Urinary bladder (tissue), 4 donors: ENCODE data around the gene ABCF2. TPM values are rescaled to one million over a fixed set of nuclear protein-coding genes. Genes with fewer than 3 reads are reported as not detected.

Experiments used
- DNase-seq: peaks from one replicate; pipeline ENCODE4 v3.0.0-alpha.2; 2015; ENCODE audit errors: extremely low spot score
- H3K27ac ChIP-seq: one replicate; pipeline ENCODE4 v1.5.1; 2013; ENCODE audit warnings: low read depth, mild to moderate bottlenecking, moderate library complexity
- H3K36me3 ChIP-seq: one replicate; pipeline ENCODE4 v1.6.1; 2013; ENCODE audit warnings: mild to moderate bottlenecking, moderate library complexity; ENCODE audit not compliant: insufficient read depth
- H3K4me1 ChIP-seq: one replicate; pipeline ENCODE4 v1.6.1; 2013; ENCODE audit warnings: mild to moderate bottlenecking, moderate library complexity; ENCODE audit not compliant: insufficient read depth
- H3K4me3 ChIP-seq: one replicate; pipeline ENCODE4 v1.5.1; 2013; ENCODE audit warnings: low read depth, low read length
- WGBS: extraction: QIAGEN DNeasy Blood & Tissue Kit; methylation state at CpG from one replicate; pipeline ENCODE4 v1.1.7; 2013; 5-methylcytosine and 5-hydroxymethylcytosine counted together
- polyA plus RNA-seq: library from polyadenylated mRNA; stranded (reverse); fragments of 200-250 nt; gene quantifications from one replicate; pipeline ENCODE4 v1.2.3, GENCODE V29; 2013
- total RNA-seq: library from RNA; depleted of rRNA; stranded (reverse); fragments of >200 nt; gene quantifications from one replicate; pipeline ENCODE4 v1.2.3, GENCODE V29; 2014
- donor health status: healthy with polysubstance abuse.
- donor health status: healthy.

The ABCF2 gene
- total and polyA plus RNA-seq, 2 donors, result 14.1 to 29.6 TPM

GRCh38 chr7:151242159-151243044 lies 15.4 kb upstream of the ABCF2 start:
- Histone ChIP-seq H3K36me3 (no peaks in the 10 kb centered on the region), H3K27ac (no peak overlapping the region), H3K4me3 (no peak overlapping the region), H3K4me1 (no peaks in the 10 kb centered on the region)
- WGBS, result 66% methylated on average over 20 of the region's 20 CpGs
- no peak for DNase-seq

GRCh38 chr7:151241755-151242096 lies 14.7 kb upstream of the ABCF2 start:
- H3K36me3 ChIP-seq, result no peaks in the 10 kb centered on the region
- no peak overlapping the region for H3K4me3 ChIP-seq
- H3K4me1 ChIP-seq, result no peaks in the 10 kb centered on the region
- H3K27ac ChIP-seq, result no peak overlapping the region
- 91% methylated on average over 9 of the region's 9 CpGs for WGBS
- DNase-seq, result no peak

DNA sequence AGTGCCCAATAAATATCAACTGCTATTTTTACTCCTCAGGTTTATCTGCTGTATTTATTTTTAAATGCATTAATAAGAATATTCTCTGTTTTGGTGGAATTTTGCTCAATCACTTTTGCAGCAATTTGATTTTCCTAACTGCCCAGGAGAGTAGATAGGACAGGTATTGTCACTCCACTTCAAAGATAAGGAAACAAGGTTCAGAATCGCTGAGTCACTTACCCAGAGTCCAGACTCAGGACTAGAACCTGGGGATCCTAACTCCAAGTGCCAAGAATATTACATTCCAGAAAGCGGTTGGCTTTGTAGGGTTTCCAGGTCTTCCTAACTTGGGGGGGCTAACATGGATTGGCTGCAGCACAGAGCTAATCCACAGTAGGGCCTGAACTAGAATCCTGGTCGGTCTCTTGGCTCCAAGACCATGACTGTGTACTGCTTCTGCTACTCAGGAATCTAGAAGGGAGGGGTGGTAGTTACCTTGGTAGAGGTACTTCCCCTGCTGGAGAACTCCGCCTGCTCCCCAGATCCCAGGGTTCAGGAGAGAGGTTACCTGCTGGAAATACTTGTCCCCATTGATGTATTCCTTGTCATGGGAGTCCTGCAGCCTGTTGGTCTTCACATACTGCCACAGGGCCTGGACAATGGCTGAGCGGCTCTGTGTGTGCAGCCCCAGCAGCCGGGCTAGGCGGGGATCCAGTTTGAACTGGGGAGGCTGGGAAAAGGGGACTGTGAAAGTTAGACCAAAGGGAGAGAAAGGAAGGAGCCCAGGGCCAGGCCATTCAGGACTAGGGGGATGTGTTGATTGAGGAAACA lies 14.1 kb upstream of the ABCF2 start:
- H3K36me3 ChIP-seq, result no peaks in the 10 kb centered on the region
- H3K27ac ChIP-seq, result no peak overlapping the region
- WGBS, result 86% methylated on average over 7 of the region's 7 CpGs
- H3K4me1 ChIP-seq, result no peaks in the 10 kb centered on the region
- no peak overlapping the region for H3K4me3 ChIP-seq
- DNase-seq, result no peak

- no peaks in the 10 kb centered on the region for H3K36me3 ChIP-seq
- 73% methylated on average over 4 of the region's 4 CpGs for WGBS
- no peak for DNase-seq
- no peaks in the 10 kb centered on the region for H3K4me1 ChIP-seq
- H3K27ac ChIP-seq, result no peak overlapping the region
- no peak overlapping the region for H3K4me3 ChIP-seq
These were observed 13.5 kb upstream of the ABCF2 start for GRCh38 chr7:151240536-151240935.

- DNase-seq, result no peak
- 49% methylated on average over 11 of the region's 11 CpGs for WGBS
- no peaks in the 10 kb centered on the region for H3K36me3 ChIP-seq
- no peak overlapping the region for H3K27ac ChIP-seq
- no peaks in the 10 kb centered on the region for H3K4me1 ChIP-seq
- H3K4me3 ChIP-seq, result no peak overlapping the region
These were observed 12.9 kb upstream of the ABCF2 start for GRCh38 chr7:151239837-151240459.

DNA sequence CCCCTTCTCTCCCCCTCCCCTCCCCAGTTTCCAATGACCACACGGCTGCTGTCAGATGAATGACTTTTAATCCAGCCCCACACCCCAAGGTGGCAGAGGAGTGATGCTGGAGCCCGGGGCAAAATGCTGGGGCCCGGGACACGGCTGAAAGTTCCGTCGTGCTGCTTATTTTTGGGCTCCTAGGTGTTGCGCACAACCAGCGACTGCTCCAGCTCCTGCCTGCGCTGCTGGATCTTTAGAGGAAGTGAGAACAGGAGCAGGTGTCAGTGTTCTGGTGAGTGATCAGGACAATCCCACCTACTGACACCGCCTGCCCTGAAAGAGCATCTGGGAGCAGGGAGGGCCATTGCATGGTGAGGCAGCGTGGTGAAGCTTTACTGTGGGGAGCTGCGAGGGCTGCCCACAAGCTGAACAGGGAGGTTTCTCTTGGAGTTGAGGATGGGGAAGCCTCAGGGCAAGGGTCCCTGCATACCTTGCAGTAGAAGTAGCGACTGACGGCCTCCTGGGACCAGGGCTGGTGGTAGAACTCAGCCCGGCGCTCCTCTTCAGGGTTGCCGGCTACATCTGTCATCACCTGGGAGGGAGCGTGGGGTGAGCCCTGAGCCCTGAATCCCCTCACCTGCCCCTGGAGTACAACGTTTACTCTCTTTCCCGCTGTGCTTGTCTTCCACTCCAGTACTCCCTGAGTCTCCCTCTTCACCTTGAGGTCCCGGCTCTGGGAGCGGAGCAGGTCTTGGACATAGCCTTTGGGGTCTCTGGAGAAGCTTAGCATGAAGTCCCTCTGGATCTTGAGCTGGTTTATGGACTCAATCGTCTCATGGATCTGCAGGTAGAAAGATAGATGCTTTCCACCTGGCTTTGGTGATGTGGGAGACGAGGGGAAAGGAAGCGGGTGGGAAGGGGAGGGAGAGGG lies 12.2 kb upstream of the ABCF2 start:
- no peak for DNase-seq
- Histone ChIP-seq H3K4me1 (no peaks in the 10 kb centered on the region), H3K4me3 (no peak overlapping the region), H3K36me3 (no peaks in the 10 kb centered on the region), H3K27ac (no peak overlapping the region)
- 84% methylated on average over 25 of the region's 25 CpGs for WGBS

GRCh38 chr7:151238190-151238810 lies 11.3 kb upstream of the ABCF2 start:
- no peaks in the 10 kb centered on the region for H3K36me3 ChIP-seq
- no peaks in the 10 kb centered on the region for H3K4me1 ChIP-seq
- 72% methylated on average over 17 of the region's 17 CpGs for WGBS
- DNase-seq, result no peak
- H3K4me3 ChIP-seq, result no peak overlapping the region
- no peak overlapping the region for H3K27ac ChIP-seq

DNA sequence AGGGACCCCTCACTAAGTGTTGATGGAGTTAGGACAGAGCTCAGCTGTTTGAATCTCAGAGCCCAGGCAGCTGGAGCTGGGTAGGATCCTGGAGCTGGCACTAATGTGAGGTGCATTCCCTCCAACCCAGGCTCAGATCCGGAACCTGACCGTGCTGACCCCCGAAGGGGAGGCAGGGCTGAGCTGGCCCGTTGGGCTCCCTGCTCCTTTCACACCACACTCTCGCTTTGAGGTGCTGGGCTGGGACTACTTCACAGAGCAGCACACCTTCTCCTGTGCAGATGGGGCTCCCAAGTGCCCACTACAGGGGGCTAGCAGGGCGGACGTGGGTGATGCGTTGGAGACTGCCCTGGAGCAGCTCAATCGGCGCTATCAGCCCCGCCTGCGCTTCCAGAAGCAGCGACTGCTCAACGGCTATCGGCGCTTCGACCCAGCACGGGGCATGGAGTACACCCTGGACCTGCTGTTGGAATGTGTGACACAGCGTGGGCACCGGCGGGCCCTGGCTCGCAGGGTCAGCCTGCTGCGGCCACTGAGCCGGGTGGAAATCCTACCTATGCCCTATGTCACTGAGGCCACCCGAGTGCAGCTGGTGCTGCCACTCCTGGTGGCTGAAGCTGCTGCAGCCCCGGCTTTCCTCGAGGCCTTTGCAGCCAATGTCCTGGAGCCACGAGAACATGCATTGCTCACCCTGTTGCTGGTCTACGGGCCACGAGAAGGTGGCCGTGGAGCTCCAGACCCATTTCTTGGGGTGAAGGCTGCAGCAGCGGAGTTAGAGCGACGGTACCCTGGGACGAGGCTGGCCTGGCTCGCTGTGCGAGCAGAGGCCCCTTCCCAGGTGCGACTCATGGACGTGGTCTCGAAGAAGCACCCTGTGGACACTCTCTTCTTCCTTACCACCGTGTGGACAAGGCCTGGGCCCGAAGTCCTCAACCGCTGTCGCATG lies 10.5 kb upstream of the ABCF2 start:
- H3K4me3 ChIP-seq, result no peak overlapping the region
- H3K4me1 ChIP-seq, result no peaks in the 10 kb centered on the region
- 83% methylated on average over 44 of the region's 44 CpGs for WGBS
- no peak for DNase-seq
- H3K27ac ChIP-seq, result no peak overlapping the region
- no peaks in the 10 kb centered on the region for H3K36me3 ChIP-seq

- 88% methylated on average over 13 of the region's 13 CpGs for WGBS
- Histone ChIP-seq H3K4me1 (no peaks in the 10 kb centered on the region), H3K4me3 (no peak overlapping the region), H3K27ac (no peak overlapping the region), H3K36me3 (no peaks in the 10 kb centered on the region)
- DNase-seq, result no peak
These were observed 9.4 kb upstream of the ABCF2 start for GRCh38 chr7:151236406-151236805.

GRCh38 chr7:151235091-151235787 lies 8.2 kb upstream of the ABCF2 start:
- Histone ChIP-seq H3K27ac (no peak overlapping the region), H3K36me3 (no peaks in the 10 kb centered on the region), H3K4me3 (no peak overlapping the region), H3K4me1 (no peaks in the 10 kb centered on the region)
- no peak for DNase-seq
- 91% methylated on average over 28 of the region's 28 CpGs for WGBS

GRCh38 chr7:151233804-151234203 lies 6.8 kb upstream of the ABCF2 start:
- WGBS, result 86% methylated on average over 9 of the region's 9 CpGs
- Histone ChIP-seq H3K36me3 (no peaks in the 10 kb centered on the region), H3K4me3 (no peak overlapping the region), H3K4me1 (no peaks in the 10 kb centered on the region), H3K27ac (no peak overlapping the region)
- DNase-seq, result no peak
